ENCODE measurements around the gene FOXL2. TPM values are rescaled to one million over a fixed set of nuclear protein-coding genes. Genes with fewer than 3 reads are reported as not detected.
A peak's percentile ranks its signal among the peaks of the same experiment; 100 is the strongest.

FOXL2 gene
- total and polyA plus RNA-seq, 11 donors: not detected

- H3K36me3 ChIP-seq: no peaks in the 10 kb centered on the region
- peaks cover 89 to 100% (median 97%) of the 10 kb centered on the region in 9 donors for H3K27me3 ChIP-seq
- intact Hi-C loops (cut with DNase I): no loop called here
- WGBS, 4 donors: 9 to 18% (median 15%) methylated on average over 30 of the region's 30 CpGs
- H3K4me3 ChIP-seq: peak overlapping the region in 5 of 12 donors; percentile 10 to 31 (median 18)
- ATAC-seq (no peak), DNase-seq (no peak)
- no peaks in the 10 kb centered on the region for H3K9me3 ChIP-seq
- H3K4me1 ChIP-seq: peaks cover 11 to 47% (median 36%) of the 10 kb centered on the region in 12 donors
- TF ChIP-seq CTCF (IDR thresholded peaks at IDR 0.05) (no peak), POLR2A (IDR thresholded peaks at IDR 0.05) (no peak)
- H3K27ac ChIP-seq: no peak overlapping the region
Measured at GRCh38 chr3:138943724-138944653, 2.9 kb downstream of the FOXL2 start.

DNA sequence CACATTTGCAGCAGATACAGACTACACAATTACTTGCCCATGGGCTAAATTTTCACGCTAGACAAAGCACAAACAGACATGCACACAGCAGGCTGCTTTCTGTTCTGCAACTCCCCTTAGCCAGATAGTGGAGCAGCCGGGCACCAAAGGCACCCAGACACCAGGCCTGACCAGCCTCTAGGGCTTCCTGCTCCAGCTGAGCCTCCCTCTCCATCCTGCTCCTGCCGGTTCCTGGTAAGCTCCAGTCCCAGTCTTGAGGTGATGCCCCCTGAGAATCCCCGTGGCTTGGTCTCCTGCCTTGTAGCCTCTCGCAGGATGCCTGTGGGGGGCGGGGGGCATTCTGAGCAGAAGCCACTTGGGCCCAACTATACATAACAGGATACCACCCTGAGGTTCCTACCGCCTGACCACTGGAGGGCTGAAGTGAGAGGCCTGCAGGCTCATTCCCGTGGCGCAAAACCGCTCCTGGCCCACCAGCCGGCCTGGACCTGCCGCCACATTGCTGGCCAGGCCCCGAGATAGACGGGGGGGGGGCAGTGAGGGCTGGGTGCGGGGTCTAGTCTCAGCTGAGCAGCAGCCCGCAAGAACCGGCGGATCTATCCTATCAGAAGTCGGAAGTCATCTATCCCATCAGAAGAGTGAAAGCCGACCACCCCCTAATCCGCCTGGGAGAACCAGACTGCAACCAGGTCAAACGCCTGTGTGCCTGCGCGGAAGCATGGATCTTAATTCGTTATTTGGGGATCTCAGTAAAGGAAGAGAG, 3.9 kb downstream of the FOXL2 start:
- H3K27ac ChIP-seq: no peak overlapping the region
- H3K36me3 ChIP-seq: no peaks in the 10 kb centered on the region
- TF ChIP-seq POLR2A (IDR thresholded peaks at IDR 0.05) (no peak), CTCF (IDR thresholded peaks at IDR 0.05) (no peak)
- no peak for DNase-seq
- 15 to 22% (median 17%) methylated on average over 20 to 25 of the region's 25 CpGs for WGBS, 4 donors
- no peak for ATAC-seq
- H3K9me3 ChIP-seq: no peaks in the 10 kb centered on the region
- no peak overlapping the region for H3K4me3 ChIP-seq
- peaks cover 91 to 100% (median 97%) of the 10 kb centered on the region in 9 donors for H3K27me3 ChIP-seq
- H3K4me1 ChIP-seq: peaks cover 11 to 56% (median 44%) of the 10 kb centered on the region in 12 donors
- intact Hi-C loops (cut with DNase I): no loop called here

GRCh38 chr3:138942271-138942670, 4.7 kb downstream of the FOXL2 start:
- no peak for ATAC-seq
- intact Hi-C loops (cut with DNase I): no loop called here
- no peak for DNase-seq
- peaks cover 11 to 61% (median 49%) of the 10 kb centered on the region in 12 donors for H3K4me1 ChIP-seq
- WGBS, 4 donors: 70 to 78% (median 74%) methylated on average over 4 of the region's 4 CpGs
- H3K36me3 ChIP-seq: no peaks in the 10 kb centered on the region
- H3K27ac ChIP-seq: no peak overlapping the region
- peaks cover 94 to 100% (median 98%) of the 10 kb centered on the region in 9 donors for H3K27me3 ChIP-seq
- H3K9me3 ChIP-seq: no peaks in the 10 kb centered on the region
- no peak for TF ChIP-seq POLR2A (IDR thresholded peaks at IDR 0.05)
- TF ChIP-seq CTCF (IDR thresholded peaks at IDR 0.05): no peak
- H3K4me3 ChIP-seq: no peak overlapping the region

All from heart left ventricle (tissue), 16 donors.